GM19452 (cell line): Measurements from ENCODE around the gene FAF2.
A peak's percentile ranks its signal among the peaks of the same experiment; 100 is the strongest.

Experiments used
- ATAC-seq: cut with Tn5 transposase; IDR thresholded peaks from one replicate; pipeline ENCODE4 v1.9.1; 2021; ENCODE audit not compliant: unreplicated experiment

The FAF2 gene

GRCh38 chr5:176529741-176530141 lies 81.6 kb downstream of the FAF2 start:
- no peak for ATAC-seq

- no peak for ATAC-seq
Measured at GRCh38 chr5:176530393-176530982, 82.3 kb downstream of the FAF2 start.

- no peak for ATAC-seq
Measured at GRCh38 chr5:176530983-176531901, 83.1 kb downstream of the FAF2 start.

- no peak for ATAC-seq
Measured at GRCh38 chr5:176531902-176532493, 83.8 kb downstream of the FAF2 start.

GRCh38 chr5:176532795-176533194 lies 84.6 kb downstream of the FAF2 start:
- no peak for ATAC-seq

- no peak for ATAC-seq
Measured at GRCh38 chr5:176533390-176533789, 85.2 kb downstream of the FAF2 start.

GRCh38 chr5:176533894-176534611 lies 85.9 kb downstream of the FAF2 start:
- no peak for ATAC-seq

DNA sequence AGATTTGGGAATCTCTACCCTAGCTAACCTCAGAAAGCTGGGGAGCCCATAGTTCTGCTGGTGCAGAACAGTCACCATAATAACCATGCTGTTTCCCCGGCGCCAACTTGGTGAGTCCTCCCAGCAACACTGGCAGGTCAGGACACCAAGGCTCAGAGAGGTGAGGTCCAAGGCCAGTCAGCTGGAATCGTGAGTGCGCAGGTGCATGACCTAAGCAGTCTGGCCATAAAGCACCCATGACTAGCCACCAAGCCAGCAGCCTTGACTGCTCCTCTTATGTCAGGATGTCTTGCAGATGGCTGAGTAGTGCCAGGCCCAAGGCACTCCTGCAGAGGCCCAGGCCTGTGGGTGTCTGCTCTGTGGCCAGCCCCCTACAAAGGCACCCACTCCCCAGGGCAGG lies 86.5 kb downstream of the FAF2 start:
- ATAC-seq = no peak

- ATAC-seq = no peak
Measured at GRCh38 chr5:176535101-176535663, 87.0 kb downstream of the FAF2 start.

DNA sequence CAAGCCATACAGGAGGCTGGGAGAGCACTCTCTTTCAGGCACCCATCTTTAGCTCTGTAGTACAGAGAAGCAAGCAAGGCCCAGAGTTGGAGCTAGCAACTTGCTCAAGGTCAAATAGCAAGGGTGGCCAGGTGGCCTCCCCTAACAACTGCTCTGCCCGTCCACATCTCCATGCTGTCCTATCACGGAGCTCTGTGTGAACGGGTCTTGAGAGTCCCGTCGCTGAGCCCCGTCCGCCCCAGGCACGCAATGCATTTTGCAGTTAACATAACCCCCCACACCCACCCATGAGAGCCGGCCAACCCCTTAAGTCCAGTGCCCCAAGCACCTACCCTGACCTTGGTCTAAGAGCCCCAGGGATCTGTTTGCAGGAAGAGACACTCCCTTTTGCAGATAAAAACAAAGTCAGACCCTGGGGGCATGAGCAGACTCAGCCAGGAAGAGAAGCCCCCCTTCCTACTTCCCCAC lies 87.5 kb downstream of the FAF2 start:
- no peak for ATAC-seq

- no peak for ATAC-seq
Measured at GRCh38 chr5:176536132-176536901, 88.1 kb downstream of the FAF2 start.

- peak; percentile 55 for ATAC-seq
Measured at GRCh38 chr5:176536902-176537553, 88.8 kb downstream of the FAF2 start, which contains the start of gene RNF44. TSS of gene RNF44 (minus strand) at chr5:176537402. CDS start at chr5:176532472, 4,930 bp downstream.

GRCh38 chr5:176537554-176538229 lies 89.5 kb downstream of the FAF2 start:
- ATAC-seq = peak; percentile 64

- ATAC-seq = no peak
Measured at GRCh38 chr5:176538230-176538988, 90.2 kb downstream of the FAF2 start.

DNA sequence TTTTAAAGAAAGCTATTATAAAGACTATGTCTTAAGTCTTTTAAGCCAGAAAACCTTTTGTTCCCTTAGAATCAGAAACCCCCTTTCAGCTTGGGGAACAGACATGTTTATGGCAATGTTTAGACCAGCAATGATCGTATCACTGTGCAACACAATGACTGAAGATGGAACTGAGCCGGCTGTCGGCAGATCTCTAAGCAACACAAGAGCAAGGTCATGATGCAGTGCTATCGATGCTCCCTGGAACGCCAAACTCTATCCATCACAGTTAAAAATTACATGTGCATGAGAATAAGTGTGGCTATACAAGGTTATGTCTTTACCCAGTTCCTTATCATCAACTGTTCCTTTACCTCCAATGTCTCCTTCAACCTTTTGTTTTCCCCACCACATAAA lies 90.8 kb downstream of the FAF2 start:
- ATAC-seq = no peak

GRCh38 chr5:176540476-176540899 lies 92.3 kb downstream of the FAF2 start:
- no peak for ATAC-seq

DNA sequence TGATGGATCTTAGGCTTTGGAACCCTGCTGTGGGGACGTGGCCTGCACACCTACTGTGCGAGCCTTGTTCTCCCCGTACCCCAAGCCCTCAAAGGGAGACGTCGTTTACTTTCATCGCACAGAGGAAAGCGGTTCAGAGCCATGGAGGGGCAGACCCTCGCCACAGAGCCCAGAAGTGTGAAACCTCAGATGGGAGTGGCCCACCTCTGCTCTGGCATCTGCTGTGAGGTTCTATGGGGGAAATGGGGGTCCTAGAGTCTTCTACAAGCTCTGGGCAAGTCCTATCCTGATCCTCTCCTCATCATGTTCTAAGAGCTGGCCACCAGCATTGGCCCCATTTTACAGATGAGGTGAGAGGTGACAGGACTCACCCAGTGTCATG lies 92.8 kb downstream of the FAF2 start:
- no peak for ATAC-seq
